ENCODE measurements around the gene EML3.

The EML3 gene

DNA sequence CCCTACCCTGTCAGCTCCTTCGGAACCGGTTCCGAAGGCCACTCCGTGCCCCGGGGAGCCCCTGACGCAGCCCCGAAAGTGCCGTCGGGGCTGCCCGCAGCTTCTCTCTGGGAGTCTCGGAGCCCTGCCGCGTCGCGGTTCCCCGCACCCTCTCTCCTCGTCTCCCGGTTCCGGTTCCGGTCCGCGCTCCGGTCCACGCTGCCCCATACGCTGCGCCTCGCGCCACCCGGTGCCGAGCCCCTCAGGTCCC, 11.5 kb downstream of the EML3 start:
- H3K27me3 ChIP-seq (ENCODE audit: insufficient read depth, poor library complexity, severe bottlenecking), result no peaks in the 10 kb centered on the region
- peak overlapping the region; percentile 90 for H3K27ac ChIP-seq (ENCODE audit: poor library complexity, severe bottlenecking)
- H3K4me3 ChIP-seq (ENCODE audit: severe bottlenecking), result peak overlapping the region; percentile 90
- DNase-seq (ENCODE audit: low spot score) (no peak), ATAC-seq (ENCODE audit: low read depth) (no peak; the same call in 2 of the 3 replicates)
- TF ChIP-seq, protein P1, sequence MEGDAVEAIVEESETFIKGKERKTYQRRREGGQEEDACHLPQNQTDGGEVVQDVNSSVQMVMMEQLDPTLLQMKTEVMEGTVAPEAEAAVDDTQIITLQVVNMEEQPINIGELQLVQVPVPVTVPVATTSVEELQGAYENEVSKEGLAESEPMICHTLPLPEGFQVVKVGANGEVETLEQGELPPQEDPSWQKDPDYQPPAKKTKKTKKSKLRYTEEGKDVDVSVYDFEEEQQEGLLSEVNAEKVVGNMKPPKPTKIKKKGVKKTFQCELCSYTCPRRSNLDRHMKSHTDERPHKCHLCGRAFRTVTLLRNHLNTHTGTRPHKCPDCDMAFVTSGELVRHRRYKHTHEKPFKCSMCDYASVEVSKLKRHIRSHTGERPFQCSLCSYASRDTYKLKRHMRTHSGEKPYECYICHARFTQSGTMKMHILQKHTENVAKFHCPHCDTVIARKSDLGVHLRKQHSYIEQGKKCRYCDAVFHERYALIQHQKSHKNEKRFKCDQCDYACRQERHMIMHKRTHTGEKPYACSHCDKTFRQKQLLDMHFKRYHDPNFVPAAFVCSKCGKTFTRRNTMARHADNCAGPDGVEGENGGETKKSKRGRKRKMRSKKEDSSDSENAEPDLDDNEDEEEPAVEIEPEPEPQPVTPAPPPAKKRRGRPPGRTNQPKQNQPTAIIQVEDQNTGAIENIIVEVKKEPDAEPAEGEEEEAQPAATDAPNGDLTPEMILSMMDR (IDR thresholded peaks at IDR 0.05; ENCODE audit: poor library complexity, severe bottlenecking), result no peak
- H3K9me3 ChIP-seq (ENCODE audit: severe bottlenecking), result no peaks in the 10 kb centered on the region
- H3K4me1 ChIP-seq (ENCODE audit: insufficient read depth, poor library complexity, severe bottlenecking), result peaks cover 10% of the 10 kb centered on the region
- peaks cover 51% of the 10 kb centered on the region for H3K36me3 ChIP-seq (ENCODE audit: low read depth)

DNA sequence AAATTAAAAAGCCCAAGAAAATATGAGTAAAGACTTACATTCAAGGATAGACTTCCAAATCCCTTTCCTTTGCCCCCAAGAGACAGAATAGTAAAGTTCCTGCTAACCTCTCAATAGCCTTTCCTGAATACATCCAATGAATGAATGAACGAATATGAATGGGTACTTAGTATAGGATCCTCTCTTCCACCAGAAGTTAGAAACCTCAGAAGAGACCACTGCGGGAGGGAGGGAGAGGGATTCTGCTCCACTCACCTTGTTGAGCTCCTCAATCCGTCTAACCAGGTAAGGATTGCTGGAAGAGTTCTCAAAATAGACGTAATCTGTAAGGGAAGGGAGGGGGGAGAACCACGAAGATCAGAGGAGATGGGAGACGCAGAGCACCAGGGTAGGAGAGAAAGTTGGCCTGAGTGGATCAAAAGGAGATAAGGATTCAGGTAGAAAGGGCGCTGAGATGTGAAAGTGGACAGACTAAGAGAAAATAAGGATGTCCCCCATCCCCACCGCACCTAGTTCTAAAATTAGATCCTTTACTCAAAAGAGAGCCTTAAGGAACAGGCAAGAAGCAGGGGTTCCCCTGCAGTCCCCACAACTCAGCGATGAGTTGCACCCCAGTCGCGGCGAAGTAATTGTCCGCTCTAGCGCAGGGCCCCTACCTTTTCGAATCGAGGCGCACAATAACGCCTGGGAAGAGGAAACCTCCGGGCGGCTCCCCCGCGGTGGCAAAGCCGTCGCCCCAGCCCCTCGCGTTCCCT, 12.0 kb downstream of the EML3 start:
- peak overlapping the region; percentile 90 for H3K4me3 ChIP-seq (ENCODE audit: severe bottlenecking)
- no peaks in the 10 kb centered on the region for H3K9me3 ChIP-seq (ENCODE audit: severe bottlenecking)
- DNase-seq (ENCODE audit: low spot score), result no peak
- no peak for ATAC-seq (ENCODE audit: low read depth)
- H3K4me1 ChIP-seq (ENCODE audit: insufficient read depth, poor library complexity, severe bottlenecking), result peaks cover 10% of the 10 kb centered on the region
- TF ChIP-seq, protein P1 (IDR thresholded peaks at IDR 0.05; ENCODE audit: poor library complexity, severe bottlenecking), result no peak
- peaks cover 56% of the 10 kb centered on the region for H3K36me3 ChIP-seq (ENCODE audit: low read depth)
- H3K27me3 ChIP-seq (ENCODE audit: insufficient read depth, poor library complexity, severe bottlenecking), result no peaks in the 10 kb centered on the region
- peak overlapping the region; percentile 90 for H3K27ac ChIP-seq (ENCODE audit: poor library complexity, severe bottlenecking)

DNA sequence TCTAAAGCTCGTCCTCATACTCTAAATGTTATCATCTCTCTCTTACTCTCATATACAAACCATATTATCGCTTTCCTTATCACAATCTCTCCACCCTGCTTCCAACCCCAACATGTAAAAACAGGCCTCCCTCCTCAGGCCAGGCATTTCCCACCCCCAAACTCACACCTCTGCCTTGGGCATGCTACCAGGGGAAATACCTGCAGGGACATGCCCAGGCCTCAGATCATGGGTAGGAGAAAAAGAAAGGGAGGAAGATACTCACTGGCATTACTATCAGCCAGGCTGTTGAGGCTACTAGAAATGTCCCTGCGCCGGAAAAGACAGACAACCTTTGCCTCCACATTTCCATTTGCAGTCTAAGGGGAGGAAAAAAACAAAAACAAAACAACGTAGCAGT, 12.7 kb downstream of the EML3 start:
- TF ChIP-seq, protein P1 (IDR thresholded peaks at IDR 0.05; ENCODE audit: poor library complexity, severe bottlenecking), result no peak
- H3K27ac ChIP-seq (ENCODE audit: poor library complexity, severe bottlenecking), result peak overlapping the region; percentile 90
- ATAC-seq (ENCODE audit: low read depth) (peak; percentile 17), DNase-seq (ENCODE audit: low spot score) (no peak)
- peak overlapping the region; percentile 90 for H3K4me3 ChIP-seq (ENCODE audit: severe bottlenecking)
- no peaks in the 10 kb centered on the region for H3K9me3 ChIP-seq (ENCODE audit: severe bottlenecking)
- H3K27me3 ChIP-seq (ENCODE audit: insufficient read depth, poor library complexity, severe bottlenecking), result no peaks in the 10 kb centered on the region
- H3K36me3 ChIP-seq (ENCODE audit: low read depth), result peaks cover 58% of the 10 kb centered on the region
- H3K4me1 ChIP-seq (ENCODE audit: insufficient read depth, poor library complexity, severe bottlenecking), result peaks cover 10% of the 10 kb centered on the region

DNA sequence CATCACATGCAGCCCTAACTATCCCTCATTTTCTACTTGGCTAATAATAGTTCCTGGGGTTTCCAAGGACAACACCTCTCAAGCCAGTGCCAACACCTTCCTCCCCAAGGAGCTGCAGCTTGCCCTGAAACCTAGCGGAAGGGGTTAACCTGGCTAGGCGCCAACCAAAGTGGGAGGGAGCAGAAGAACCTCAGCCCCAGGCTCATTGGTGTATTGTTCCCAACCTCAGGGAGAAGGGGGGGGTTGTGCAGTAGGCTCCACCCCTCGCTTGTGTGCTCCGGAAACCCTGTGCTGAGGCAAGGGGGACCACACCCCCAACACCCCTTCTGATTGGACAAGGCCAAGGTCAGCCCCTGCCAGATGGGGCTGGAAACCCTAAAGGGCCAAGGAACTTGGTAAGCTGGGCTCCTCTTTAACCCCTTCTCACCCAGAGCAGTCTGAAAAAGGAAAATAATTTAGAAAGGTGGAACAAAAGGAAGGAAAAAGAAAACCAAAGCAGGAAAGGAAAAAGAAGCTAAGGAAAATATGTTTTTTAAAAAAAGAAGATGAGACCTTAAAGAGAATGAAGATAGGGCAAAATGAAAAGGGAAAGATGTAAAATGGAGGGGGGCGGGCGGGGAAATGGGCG, 13.4 kb downstream of the EML3 start:
- Histone ChIP-seq H3K27me3 (ENCODE audit: insufficient read depth, poor library complexity, severe bottlenecking) (no peaks in the 10 kb centered on the region), H3K4me3 (ENCODE audit: severe bottlenecking) (peak overlapping the region; percentile 90), H3K9me3 (ENCODE audit: severe bottlenecking) (no peaks in the 10 kb centered on the region), H3K27ac (ENCODE audit: poor library complexity, severe bottlenecking) (peak overlapping the region; percentile 90), H3K4me1 (ENCODE audit: insufficient read depth, poor library complexity, severe bottlenecking) (peaks cover 10% of the 10 kb centered on the region), H3K36me3 (ENCODE audit: low read depth) (peaks cover 65% of the 10 kb centered on the region)
- TF ChIP-seq, protein P1 (IDR thresholded peaks at IDR 0.05; ENCODE audit: poor library complexity, severe bottlenecking), result no peak
- ATAC-seq (ENCODE audit: low read depth) (peak; percentile 59), DNase-seq (ENCODE audit: low spot score) (peak; percentile 97)

- no peak overlapping the region for H3K27ac ChIP-seq (ENCODE audit: poor library complexity, severe bottlenecking)
- peaks cover 76% of the 10 kb centered on the region for H3K36me3 ChIP-seq (ENCODE audit: low read depth)
- no peak for ATAC-seq (ENCODE audit: low read depth)
- H3K4me3 ChIP-seq (ENCODE audit: severe bottlenecking), result no peak overlapping the region
- no peaks in the 10 kb centered on the region for H3K9me3 ChIP-seq (ENCODE audit: severe bottlenecking)
- no peak for DNase-seq (ENCODE audit: low spot score)
- H3K27me3 ChIP-seq (ENCODE audit: insufficient read depth, poor library complexity, severe bottlenecking), result no peaks in the 10 kb centered on the region
- peaks cover 10% of the 10 kb centered on the region for H3K4me1 ChIP-seq (ENCODE audit: insufficient read depth, poor library complexity, severe bottlenecking)
- TF ChIP-seq, protein P1 (IDR thresholded peaks at IDR 0.05; ENCODE audit: poor library complexity, severe bottlenecking), result no peak
Observed at GRCh38 chr11:62595124-62595523, 17.5 kb downstream of the EML3 start.
